HepG2 (cell line): ENCODE results near the gene RFX2. TPM values are rescaled to one million over a fixed set of nuclear protein-coding genes. Genes with fewer than 3 reads are reported as not detected.
A peak's percentile ranks its signal among the peaks of the same experiment; 100 is the strongest.

ENCODE experiments used
- ASH2L ChIP-seq: fragments of 300-600, 200-600 bp; sonication (generic); IDR thresholded peaks from 2 replicates; pipeline ENCODE4 v1.7.0; 2017; ENCODE audit warnings: low read depth, mild to moderate bottlenecking, moderate library complexity, mixed read lengths, low read length; ENCODE audit not compliant: insufficient read length
- CHCHD3 ChIP-seq: sonication (generic); formaldehyde crosslinking; IDR thresholded peaks from 2 replicates; pipeline ENCODE4 v1.8.0; 2022; ENCODE audit warnings: mild to moderate bottlenecking, missing genetic modification reagents, moderate library complexity
- HNRNPK ChIP-seq: fragments of 200-400 bp; formaldehyde crosslinking; IDR thresholded peaks from 2 replicates; pipeline ENCODE4 v1.6.1; 2018; ENCODE audit warnings: low read length, low read depth, moderate library complexity, mild to moderate bottlenecking; ENCODE audit not compliant: poor library complexity, severe bottlenecking
- MYNN ChIP-seq: sonication (generic); formaldehyde crosslinking; IDR thresholded peaks from 2 replicates; pipeline ENCODE4 v1.4.0; 2020; ENCODE audit warnings: mild to moderate bottlenecking, low read depth, missing genetic modification reagents
- PRPF4 ChIP-seq: fragments of 200-400 bp; formaldehyde crosslinking; IDR thresholded peaks from 2 replicates; pipeline ENCODE4 v1.6.1; 2016; ENCODE audit warnings: low read length, low read depth; ENCODE audit not compliant: poor library complexity, severe bottlenecking
- RAD51 ChIP-seq: fragments of 450-650 bp; IDR thresholded peaks from 2 replicates; pipeline ENCODE4 v1.6.1; 2016; ENCODE audit warnings: borderline replicate concordance
- RARG ChIP-seq: sonication (generic); formaldehyde crosslinking; IDR thresholded peaks from 2 replicates; pipeline ENCODE4 v1.4.0; 2020; ENCODE audit warnings: low read depth, mild to moderate bottlenecking, missing genetic modification reagents
- SALL1 ChIP-seq: sonication (generic); formaldehyde crosslinking; IDR thresholded peaks from 2 replicates; pipeline ENCODE4 v1.8.0; 2022; ENCODE audit warnings: mild to moderate bottlenecking, missing genetic modification reagents
- SOX6 ChIP-seq, 2 experiments: fragments of 450-650 bp in 1 of 2; sonication (generic) in 1 of 2; formaldehyde crosslinking in 1 of 2; IDR thresholded peaks; 2 replicates each; pipeline versions ENCODE4 v1.4.0 to v1.6.1; 2017 to 2020; ENCODE audit warnings: antibody characterized with exemption in 1 of 2, mild to moderate bottlenecking in 1 of 2, missing genetic modification reagents in 1 of 2
- SRSF4 ChIP-seq: fragments of 200-400 bp; formaldehyde crosslinking; IDR thresholded peaks from one replicate; pipeline ENCODE4 v1.6.1; 2018; ENCODE audit warnings: mild to moderate bottlenecking, low read depth, low read length, moderate library complexity; ENCODE audit not compliant: poor library complexity, severe bottlenecking
- STAG1 ChIP-seq: sonication (generic); formaldehyde crosslinking; IDR thresholded peaks from 2 replicates; pipeline ENCODE4 v1.4.0; 2020; ENCODE audit warnings: missing genetic modification reagents
- WIZ ChIP-seq: sonication (generic); formaldehyde crosslinking; IDR thresholded peaks from 2 replicates; pipeline ENCODE4 v1.5.1; 2020; ENCODE audit warnings: mild to moderate bottlenecking, missing genetic modification reagents
- ZNF10 ChIP-seq: sonication (generic); formaldehyde crosslinking; IDR thresholded peaks from 2 replicates; pipeline ENCODE4 v1.4.0; 2020; ENCODE audit warnings: mild to moderate bottlenecking, low read depth, missing genetic modification reagents, borderline replicate concordance
- ZNF207 ChIP-seq: fragments of 450-650 bp; IDR thresholded peaks from 2 replicates; pipeline ENCODE4 v1.6.1; 2016; ENCODE audit warnings: antibody characterized with exemption, borderline replicate concordance
- ZNF329 ChIP-seq: sonication (generic); formaldehyde crosslinking; IDR thresholded peaks from 2 replicates; pipeline ENCODE4 v1.9.0; 2021; ENCODE audit warnings: low read depth, mild to moderate bottlenecking, missing genetic modification reagents
- ZNF383 ChIP-seq: sonication (generic); formaldehyde crosslinking; IDR thresholded peaks from 2 replicates; pipeline ENCODE4 v1.4.0; 2020; ENCODE audit warnings: missing genetic modification reagents, mild to moderate bottlenecking, borderline replicate concordance
- ZNF75D ChIP-seq: sonication (generic); formaldehyde crosslinking; IDR thresholded peaks from 2 replicates; pipeline ENCODE4 v1.8.1; 2023; ENCODE audit warnings: missing genetic modification reagents, mild to moderate bottlenecking, borderline replicate concordance
- polyA plus RNA-seq, 8 experiments: library from polyadenylated mRNA; depleted of rRNA in 3 of 8; stranded (reverse) in 7 of 8; unstranded in 1 of 8; fragments of >200 nt; fragmentation: Illumina TruSeq in 4 of 8; extraction: Trizol in 4 of 8; gene quantifications; 2 replicates each; pipeline versions ENCODE4 v1.2.1 to v1.2.3, GENCODE V29; 2011 to 2016; ENCODE audit warnings: low read depth in 4 of 8, missing spikeins in 1 of 8, mixed read lengths in 1 of 8; ENCODE audit not compliant: insufficient read depth in 1 of 8
- total RNA-seq, 5 experiments: library from RNA; depleted of rRNA; stranded (reverse); fragments of >200 nt; fragmentation: Illumina TruSeq; extraction: Trizol; gene quantifications; 2 replicates each; pipeline ENCODE4 v1.2.3, GENCODE V29; 2016; ENCODE audit warnings: low read depth in 1 of 5
- TF ChIP-seq, protein P1 (sequence below): sonication (generic); formaldehyde crosslinking; IDR thresholded peaks from 2 replicates; pipeline ENCODE4 v1.5.0; 2020; ENCODE audit warnings: mild to moderate bottlenecking, missing genetic modification reagents, borderline replicate concordance
- TF ChIP-seq, protein P2 (sequence below): sonication (generic); formaldehyde crosslinking; IDR thresholded peaks from 2 replicates; pipeline ENCODE4 v1.4.0; 2020; ENCODE audit warnings: mild to moderate bottlenecking, missing genetic modification reagents
- TF ChIP-seq, protein P3 (sequence below): fragments of 450-650 bp; IDR thresholded peaks from 2 replicates; pipeline ENCODE4 v1.6.1; 2017
- TF ChIP-seq, protein P4 (sequence below): IDR thresholded peaks from 2 replicates; pipeline ENCODE4 v1.6.1; 2016; ENCODE audit warnings: missing compliant biosample characterization, missing genetic modification reagents, borderline replicate concordance
- TF ChIP-seq, protein P5 (sequence below): sonication (generic); formaldehyde crosslinking; IDR thresholded peaks from 2 replicates; pipeline ENCODE4 v1.8.0; 2022; ENCODE audit warnings: mild to moderate bottlenecking, missing genetic modification reagents, moderate library complexity

The RFX2 gene
- total and polyA plus RNA-seq, 2 of the 13 experiments (the other 11 are each of a cell fraction or from before 2014, with no cell fraction given), result 2.8 to 3.3 TPM

DNA sequence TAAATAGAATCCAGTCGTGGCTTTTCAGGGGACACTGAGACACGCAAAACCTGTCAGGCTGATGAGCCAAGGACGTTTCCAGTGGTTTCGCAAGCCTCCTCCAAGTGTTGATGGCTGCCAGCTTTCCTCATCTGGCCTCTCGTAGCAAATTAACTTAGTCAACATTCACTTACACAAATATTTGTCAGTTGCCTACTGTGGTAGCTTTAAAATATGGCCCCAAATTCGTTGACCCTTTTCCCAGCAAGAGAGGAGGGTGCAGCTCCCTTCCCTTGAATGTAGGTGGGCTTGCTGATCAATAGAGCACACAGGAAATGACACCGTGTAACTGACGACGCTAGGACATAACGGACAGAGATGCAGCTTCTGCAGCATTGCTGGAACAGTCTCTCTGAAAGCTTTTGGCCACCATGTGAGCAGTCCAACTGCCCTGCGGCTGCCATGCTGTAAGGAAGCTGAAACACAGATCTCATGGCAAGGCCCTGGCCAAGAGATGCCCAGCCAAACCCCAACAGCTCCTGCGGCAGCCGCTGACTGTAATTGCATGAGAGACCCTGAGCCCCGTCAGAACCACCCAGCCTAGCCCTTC is 126.8 kb downstream of the RFX2 start (continued):
- TF ChIP-seq ZNF10 (CRISPR knock-in tag) (no peak), HNRNPK (no peak), PRPF4 (no peak), ZNF75D (CRISPR knock-in tag) (no peak), RARG (CRISPR knock-in tag) (no peak), SOX6 (IDR thresholded peaks at IDR 0.05) (no peak), SOX6 (CRISPR knock-in tag; IDR thresholded peaks at IDR 0.05) (peak; percentile 84), WIZ (CRISPR knock-in tag) (no peak), ZNF329 (CRISPR knock-in tag) (no peak), ZNF207 (no peak), STAG1 (CRISPR knock-in tag) (no peak), RAD51 (no peak), CHCHD3 (CRISPR knock-in tag) (no peak), SRSF4 (no peak), SALL1 (CRISPR knock-in tag) (peak; percentile 76), ZNF383 (no peak), MYNN (CRISPR knock-in tag) (no peak), ASH2L (no peak)
- TF ChIP-seq, protein P1, sequence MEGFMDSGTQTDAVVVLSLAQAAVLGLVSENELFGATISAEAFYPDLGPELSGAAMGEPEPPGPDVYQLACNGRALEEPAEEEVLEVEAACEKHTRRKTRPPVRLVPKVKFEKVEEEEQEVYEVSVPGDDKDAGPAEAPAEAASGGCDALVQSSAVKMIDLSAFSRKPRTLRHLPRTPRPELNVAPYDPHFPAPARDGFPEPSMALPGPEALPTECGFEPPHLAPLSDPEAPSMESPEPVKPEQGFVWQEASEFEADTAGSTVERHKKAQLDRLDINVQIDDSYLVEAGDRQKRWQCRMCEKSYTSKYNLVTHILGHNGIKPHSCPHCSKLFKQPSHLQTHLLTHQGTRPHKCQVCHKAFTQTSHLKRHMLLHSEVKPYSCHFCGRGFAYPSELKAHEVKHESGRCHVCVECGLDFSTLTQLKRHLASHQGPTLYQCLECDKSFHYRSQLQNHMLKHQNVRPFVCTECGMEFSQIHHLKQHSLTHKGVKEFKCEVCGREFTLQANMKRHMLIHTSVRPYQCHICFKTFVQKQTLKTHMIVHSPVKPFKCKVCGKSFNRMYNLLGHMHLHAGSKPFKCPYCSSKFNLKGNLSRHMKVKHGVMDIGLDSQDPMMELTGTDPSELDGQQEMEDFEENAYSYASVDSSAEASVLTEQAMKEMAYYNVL (CRISPR knock-in tag), result 0 out of 2 replicates have a peak, but pooled peaks have one; percentile 37
- TF ChIP-seq, protein P2, sequence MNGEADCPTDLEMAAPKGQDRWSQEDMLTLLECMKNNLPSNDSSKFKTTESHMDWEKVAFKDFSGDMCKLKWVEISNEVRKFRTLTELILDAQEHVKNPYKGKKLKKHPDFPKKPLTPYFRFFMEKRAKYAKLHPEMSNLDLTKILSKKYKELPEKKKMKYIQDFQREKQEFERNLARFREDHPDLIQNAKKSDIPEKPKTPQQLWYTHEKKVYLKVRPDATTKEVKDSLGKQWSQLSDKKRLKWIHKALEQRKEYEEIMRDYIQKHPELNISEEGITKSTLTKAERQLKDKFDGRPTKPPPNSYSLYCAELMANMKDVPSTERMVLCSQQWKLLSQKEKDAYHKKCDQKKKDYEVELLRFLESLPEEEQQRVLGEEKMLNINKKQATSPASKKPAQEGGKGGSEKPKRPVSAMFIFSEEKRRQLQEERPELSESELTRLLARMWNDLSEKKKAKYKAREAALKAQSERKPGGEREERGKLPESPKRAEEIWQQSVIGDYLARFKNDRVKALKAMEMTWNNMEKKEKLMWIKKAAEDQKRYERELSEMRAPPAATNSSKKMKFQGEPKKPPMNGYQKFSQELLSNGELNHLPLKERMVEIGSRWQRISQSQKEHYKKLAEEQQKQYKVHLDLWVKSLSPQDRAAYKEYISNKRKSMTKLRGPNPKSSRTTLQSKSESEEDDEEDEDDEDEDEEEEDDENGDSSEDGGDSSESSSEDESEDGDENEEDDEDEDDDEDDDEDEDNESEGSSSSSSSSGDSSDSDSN, result no peak
- TF ChIP-seq, protein P3, sequence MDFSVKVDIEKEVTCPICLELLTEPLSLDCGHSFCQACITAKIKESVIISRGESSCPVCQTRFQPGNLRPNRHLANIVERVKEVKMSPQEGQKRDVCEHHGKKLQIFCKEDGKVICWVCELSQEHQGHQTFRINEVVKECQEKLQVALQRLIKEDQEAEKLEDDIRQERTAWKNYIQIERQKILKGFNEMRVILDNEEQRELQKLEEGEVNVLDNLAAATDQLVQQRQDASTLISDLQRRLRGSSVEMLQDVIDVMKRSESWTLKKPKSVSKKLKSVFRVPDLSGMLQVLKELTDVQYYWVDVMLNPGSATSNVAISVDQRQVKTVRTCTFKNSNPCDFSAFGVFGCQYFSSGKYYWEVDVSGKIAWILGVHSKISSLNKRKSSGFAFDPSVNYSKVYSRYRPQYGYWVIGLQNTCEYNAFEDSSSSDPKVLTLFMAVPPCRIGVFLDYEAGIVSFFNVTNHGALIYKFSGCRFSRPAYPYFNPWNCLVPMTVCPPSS, result no peak
- TF ChIP-seq, protein P4, sequence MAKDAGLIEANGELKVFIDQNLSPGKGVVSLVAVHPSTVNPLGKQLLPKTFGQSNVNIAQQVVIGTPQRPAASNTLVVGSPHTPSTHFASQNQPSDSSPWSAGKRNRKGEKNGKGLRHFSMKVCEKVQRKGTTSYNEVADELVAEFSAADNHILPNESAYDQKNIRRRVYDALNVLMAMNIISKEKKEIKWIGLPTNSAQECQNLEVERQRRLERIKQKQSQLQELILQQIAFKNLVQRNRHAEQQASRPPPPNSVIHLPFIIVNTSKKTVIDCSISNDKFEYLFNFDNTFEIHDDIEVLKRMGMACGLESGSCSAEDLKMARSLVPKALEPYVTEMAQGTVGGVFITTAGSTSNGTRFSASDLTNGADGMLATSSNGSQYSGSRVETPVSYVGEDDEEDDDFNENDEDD (CRISPR knock-in tag), result no peak
- TF ChIP-seq, protein P5, sequence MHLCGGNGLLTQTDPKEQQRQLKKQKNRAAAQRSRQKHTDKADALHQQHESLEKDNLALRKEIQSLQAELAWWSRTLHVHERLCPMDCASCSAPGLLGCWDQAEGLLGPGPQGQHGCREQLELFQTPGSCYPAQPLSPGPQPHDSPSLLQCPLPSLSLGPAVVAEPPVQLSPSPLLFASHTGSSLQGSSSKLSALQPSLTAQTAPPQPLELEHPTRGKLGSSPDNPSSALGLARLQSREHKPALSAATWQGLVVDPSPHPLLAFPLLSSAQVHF (CRISPR knock-in tag), result no peak
